RWPE1 (cell line): Measurements from ENCODE around the gene NR5A2.

Experiments
- CTCF ChIA-PET: fragments of 350-600 bp; sonication (Branson Sonifier 250); formaldehyde crosslinking; extraction: SDS; loops from one replicate; lab custom pipeline; 2021; lab: Yijun Ruan, JAX
- POLR2A ChIA-PET: fragments of 400-600 bp; formaldehyde crosslinking; extraction: SDS; loops from one replicate; lab custom pipeline; 2020; ENCODE audit warnings: antibody characterized with exemption; ENCODE audit not compliant: low non-redundant PET; lab: Yijun Ruan, JAX
- DNase-seq: peaks from one replicate; pipeline ENCODE4 v3.0.0; 2012; ENCODE audit warnings: low spot score
- H3K27ac ChIP-seq: fragments of 450-650 bp; 2 replicates; pipeline ENCODE4 v1.5.1; 2017
- TF ChIP-seq, protein P1 (sequence below): fragments of 450-650 bp; conservative IDR thresholded peaks from 2 replicates; pipeline ENCODE4 v1.5.1; 2017; ENCODE audit warnings: low read depth, mild to moderate bottlenecking

Gene NR5A2

DNA sequence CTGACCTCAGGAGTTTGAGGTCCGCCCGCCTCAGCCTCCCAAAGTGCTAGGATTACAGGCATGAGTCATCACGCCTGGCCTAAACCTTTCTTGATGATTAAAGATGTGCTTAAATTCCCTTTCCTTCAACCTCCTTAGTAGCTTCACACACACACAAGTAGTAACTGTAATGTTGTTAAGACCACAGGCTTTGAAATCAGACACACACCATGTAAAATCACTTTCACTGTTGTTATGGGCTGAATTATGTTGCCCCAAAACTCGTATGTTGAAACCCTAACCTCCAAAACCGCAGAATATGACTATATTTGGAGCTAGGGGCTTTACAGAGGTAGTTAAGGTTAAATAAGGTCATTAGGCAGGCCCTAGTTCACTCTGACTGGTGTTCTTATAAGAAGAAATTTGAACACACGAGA is 180.2 kb downstream of the NR5A2 start:
- no peak overlapping the region for H3K27ac ChIP-seq
- TF ChIP-seq, protein P1, sequence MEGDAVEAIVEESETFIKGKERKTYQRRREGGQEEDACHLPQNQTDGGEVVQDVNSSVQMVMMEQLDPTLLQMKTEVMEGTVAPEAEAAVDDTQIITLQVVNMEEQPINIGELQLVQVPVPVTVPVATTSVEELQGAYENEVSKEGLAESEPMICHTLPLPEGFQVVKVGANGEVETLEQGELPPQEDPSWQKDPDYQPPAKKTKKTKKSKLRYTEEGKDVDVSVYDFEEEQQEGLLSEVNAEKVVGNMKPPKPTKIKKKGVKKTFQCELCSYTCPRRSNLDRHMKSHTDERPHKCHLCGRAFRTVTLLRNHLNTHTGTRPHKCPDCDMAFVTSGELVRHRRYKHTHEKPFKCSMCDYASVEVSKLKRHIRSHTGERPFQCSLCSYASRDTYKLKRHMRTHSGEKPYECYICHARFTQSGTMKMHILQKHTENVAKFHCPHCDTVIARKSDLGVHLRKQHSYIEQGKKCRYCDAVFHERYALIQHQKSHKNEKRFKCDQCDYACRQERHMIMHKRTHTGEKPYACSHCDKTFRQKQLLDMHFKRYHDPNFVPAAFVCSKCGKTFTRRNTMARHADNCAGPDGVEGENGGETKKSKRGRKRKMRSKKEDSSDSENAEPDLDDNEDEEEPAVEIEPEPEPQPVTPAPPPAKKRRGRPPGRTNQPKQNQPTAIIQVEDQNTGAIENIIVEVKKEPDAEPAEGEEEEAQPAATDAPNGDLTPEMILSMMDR: no peak
- no peak for DNase-seq
- POLR2A ChIA-PET: no interaction called here
- CTCF ChIA-PET: interaction anchor here (0.6 kb wide), 1 partner anchor 304 kb away, joined by 4 read pairs; no protein-coding TSS in a partner anchor

DNA sequence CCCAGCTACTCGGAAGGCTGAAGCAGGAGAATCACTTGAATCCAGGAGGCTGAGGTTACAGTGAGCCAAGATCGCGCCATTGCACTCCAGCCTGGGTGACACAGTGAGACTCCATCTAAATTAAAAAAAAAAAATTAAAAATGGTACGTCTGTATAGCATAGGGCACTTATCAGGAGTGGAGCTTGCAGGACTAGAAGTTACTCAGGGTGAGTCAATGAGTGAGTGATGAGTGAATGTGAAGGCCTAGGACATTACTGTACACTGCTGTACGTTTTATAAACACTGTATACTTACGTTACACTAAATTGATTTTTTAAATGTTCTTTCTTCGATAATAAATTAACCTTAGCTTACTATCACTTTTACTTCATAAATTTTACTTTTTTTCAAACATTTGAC is 183.6 kb downstream of the NR5A2 start:
- no peak overlapping the region for H3K27ac ChIP-seq
- CTCF ChIA-PET: interaction anchor here (0.7 to 1.5 kb wide), 4 partner anchors 15 to 526 kb away, joined by 3 to 4 read pairs (median 3); no protein-coding TSS in a partner anchor
- TF ChIP-seq, protein P1: no peak
- peak; percentile 50 for DNase-seq
- POLR2A ChIA-PET: no interaction called here

DNA sequence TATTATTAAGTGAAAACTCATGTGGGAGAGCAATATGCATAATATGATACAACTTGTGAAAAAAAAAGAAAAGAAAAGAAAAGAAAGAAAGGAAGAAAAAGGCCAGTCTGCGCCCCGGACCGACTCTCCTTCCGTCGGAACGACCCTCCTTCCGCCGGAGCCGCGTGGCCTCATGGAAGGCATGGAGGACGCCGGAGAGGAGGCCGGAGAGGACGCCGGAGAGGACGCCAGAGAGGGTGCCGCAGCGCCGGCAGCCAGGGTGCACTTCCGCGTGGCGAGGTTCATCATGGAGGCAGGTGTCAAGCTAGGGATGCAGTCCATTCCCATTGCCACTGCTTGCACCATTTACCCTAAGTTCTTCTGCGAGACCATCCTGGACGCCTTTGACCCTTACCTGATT is 185.9 kb downstream of the NR5A2 start:
- H3K27ac ChIP-seq: no peak overlapping the region
- CTCF ChIA-PET: interaction anchor here (0.6 kb wide), 1 partner anchor 11 kb away, joined by 3 read pairs; no protein-coding TSS in a partner anchor
- DNase-seq: no peak
- TF ChIP-seq, protein P1: no peak
- POLR2A ChIA-PET: no interaction called here

DNA sequence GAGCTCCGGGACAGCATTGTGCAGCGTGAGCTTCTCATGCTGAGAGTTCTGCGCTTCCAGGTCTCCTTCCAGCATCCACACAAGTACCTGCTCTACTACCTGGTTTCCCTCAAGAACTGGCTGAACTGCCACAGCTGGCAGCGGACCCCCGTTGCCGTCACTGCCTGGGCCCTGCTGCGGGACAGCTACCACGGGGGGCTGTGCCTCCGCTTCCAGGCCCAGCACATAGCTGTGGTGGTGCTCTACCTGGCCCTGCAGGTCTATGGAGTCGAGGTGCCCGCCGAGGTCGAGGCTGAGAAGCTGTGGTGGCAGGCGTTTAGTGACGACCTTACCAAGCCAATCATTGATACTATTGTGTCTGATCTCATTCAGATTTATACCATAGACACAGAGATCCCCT is 186.4 kb downstream of the NR5A2 start:
- TF ChIP-seq, protein P1: no peak
- CTCF ChIA-PET: no interaction called here
- no peak overlapping the region for H3K27ac ChIP-seq
- no peak for DNase-seq
- POLR2A ChIA-PET: interaction anchor here (0.6 kb wide), 1 partner anchor 271 kb away, joined by 3 read pairs; no protein-coding TSS in a partner anchor

DNA sequence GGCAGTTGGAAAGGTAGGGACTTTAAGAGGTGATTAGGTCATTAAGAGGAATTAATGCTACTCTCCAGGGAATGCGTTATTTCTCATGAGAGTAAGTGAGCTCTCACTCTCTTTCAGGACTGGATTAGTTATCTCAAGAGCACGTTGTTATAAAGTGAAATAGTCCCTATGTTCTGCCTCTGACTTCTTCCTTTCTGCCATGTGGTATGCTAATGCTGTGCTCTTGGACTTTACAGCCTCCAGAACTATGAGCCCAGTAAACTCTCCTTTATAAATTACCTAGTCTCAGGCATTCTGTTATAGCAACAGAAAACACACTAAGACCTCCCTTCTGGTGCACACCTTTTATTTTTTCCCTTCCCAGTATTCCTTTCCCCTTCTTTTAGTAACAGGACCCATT is 187.8 kb downstream of the NR5A2 start:
- ChIA-PET CTCF (no interaction called here), POLR2A (no interaction called here)
- TF ChIP-seq, protein P1: no peak
- no peak for DNase-seq
- no peak overlapping the region for H3K27ac ChIP-seq

DNA sequence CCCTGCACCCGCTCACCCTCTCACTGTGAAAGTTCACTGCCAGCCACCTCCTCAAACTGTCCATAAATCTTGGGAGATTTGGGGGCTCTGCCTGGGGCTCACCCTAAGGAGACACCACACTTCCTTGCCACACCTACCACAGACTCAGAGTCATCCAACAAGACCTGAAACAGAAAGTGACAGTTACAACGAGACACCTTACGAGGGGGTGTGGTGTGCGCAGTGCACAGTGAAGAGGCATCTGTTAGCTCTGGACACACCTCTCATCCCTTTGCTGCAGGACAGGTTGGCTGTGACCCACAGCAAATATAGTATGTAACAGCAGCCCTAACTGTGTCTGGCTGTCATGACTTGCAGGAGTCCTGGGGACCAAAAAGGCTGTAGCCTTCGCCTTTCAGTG is 190.2 kb downstream of the NR5A2 start:
- DNase-seq: no peak
- POLR2A ChIA-PET: no interaction called here
- TF ChIP-seq, protein P1: no peak
- CTCF ChIA-PET: no interaction called here
- no peak overlapping the region for H3K27ac ChIP-seq
